HPDE6-E6E7 (cell line): ENCODE results near the gene RASGRP1.

Experiments
- DNase-seq: peaks from one replicate; pipeline ENCODE4 v3.0.0; 2011; ENCODE audit warnings: missing footprints; ENCODE audit errors: extremely low spot score

The RASGRP1 gene

GRCh38 chr15:38460543-38460942 is 104.1 kb downstream of the RASGRP1 start:
- DNase-seq = no peak

GRCh38 chr15:38459480-38459879 is 105.1 kb downstream of the RASGRP1 start:
- no peak for DNase-seq

GRCh38 chr15:38458646-38459045 is 106.0 kb downstream of the RASGRP1 start:
- DNase-seq = no peak

GRCh38 chr15:38455092-38455491 is 109.5 kb downstream of the RASGRP1 start:
- no peak for DNase-seq

GRCh38 chr15:38454696-38455090 is 109.9 kb downstream of the RASGRP1 start:
- DNase-seq = no peak

GRCh38 chr15:38453971-38454695 is 110.5 kb downstream of the RASGRP1 start, which contains the start of gene FAM98B:
FAM98B (plus strand) TSS chr15:38454127; CDS start chr15:38454162, 35 bp downstream.
- DNase-seq = peak; percentile 69

GRCh38 chr15:38441130-38441519 is 123.5 kb downstream of the RASGRP1 start:
- no peak for DNase-seq

- peak; percentile 43 for DNase-seq
Observed at GRCh38 chr15:38440353-38441129, 124.1 kb downstream of the RASGRP1 start.
